GM19351 (cell line): ENCODE measurements around the gene ARL10.

Experiments
- ATAC-seq: cut with Tn5 transposase; IDR thresholded peaks from one replicate; pipeline ENCODE4 v1.9.1; 2021; ENCODE audit warnings: mild to moderate bottlenecking, moderate library complexity; ENCODE audit not compliant: unreplicated experiment

The ARL10 gene

DNA sequence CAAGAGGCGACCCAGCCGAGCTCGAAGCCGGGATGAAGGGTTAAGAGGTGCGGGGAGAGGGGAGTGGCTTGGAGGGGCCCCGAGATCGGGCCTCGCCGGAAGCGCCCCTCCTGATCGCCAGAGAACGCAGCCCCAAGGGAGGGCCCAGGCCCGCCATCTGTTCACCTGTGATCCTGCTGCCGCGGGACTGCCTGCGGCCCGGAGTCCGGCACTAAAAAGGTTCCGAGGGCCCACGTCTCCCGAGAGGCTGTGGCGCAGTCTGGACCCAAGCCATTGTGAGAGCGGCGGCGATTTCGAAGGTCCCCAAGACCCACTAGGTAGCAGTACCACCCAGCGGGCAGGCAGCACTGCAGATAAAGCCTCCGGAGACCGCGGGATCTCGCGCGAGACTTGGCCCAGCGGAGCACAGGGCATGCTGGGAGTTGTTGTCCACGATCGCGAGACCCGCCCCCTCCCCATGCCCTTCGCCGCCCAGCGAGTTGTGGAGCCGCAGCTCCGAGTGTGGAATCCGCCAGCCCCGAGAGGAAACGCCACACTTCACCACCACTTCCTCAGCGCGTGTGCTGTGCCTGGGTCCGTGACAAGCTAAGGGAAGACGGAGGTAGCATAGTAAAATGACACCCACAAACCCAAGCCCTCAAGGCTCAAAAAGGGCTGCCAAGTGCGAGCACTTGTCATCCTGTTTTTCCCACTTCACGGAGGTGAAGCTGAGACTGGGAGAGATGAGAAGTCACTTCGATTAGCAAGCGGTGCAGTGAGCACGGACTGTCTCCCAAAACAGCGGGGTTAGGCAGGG is 3.7 kb upstream of the ARL10 start, which contains the start of gene KIAA1191:
Gene KIAA1191, minus strand, starts transcription at position 328 of the 796 bp plus-strand sequence. CDS start 2,256 bp downstream, outside the sequence.
- ATAC-seq = peak; percentile 82

DNA sequence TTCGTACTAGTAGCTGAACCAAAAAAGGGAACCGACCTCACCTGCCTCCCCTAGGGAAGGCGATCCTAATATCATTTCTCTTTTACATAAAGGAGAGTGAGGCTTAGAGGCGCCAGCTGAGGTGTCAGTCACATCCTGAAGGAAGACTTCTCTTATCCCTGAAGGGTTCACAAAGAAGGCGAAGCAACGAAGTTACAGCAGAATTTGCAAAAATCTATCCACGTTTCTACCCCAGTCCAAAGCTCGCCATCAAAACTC is 3.1 kb upstream of the ARL10 start:
- ATAC-seq = no peak

DNA sequence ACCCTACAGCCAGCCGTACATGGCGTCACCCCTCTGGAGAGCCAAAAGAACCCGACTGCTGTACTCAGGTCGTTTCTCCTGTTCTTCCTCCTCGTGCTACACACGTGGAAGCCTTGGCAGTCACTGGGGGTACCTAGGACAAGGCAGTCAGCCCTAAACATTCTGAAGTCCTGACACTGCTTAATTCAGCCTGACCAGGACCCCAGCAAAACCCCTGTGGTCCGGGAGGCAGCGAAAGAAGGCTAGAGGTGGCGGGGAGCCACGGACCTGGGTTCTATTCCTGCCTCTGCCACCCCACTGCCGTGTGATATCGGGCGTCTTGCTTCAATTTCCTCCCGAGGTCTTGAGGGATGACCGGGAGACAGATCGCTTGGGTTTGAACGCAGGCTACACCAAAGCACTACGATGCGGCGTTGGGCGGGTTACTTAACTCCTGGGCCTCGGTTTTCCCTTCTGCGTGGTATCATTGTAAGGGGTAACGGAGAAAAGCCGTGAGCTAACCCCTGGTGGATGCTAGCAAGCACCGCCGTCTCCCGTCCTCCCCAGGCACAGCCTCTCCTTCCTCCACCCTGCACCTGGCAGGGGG is 429 bp upstream of the ARL10 start:
- no peak for ATAC-seq

DNA sequence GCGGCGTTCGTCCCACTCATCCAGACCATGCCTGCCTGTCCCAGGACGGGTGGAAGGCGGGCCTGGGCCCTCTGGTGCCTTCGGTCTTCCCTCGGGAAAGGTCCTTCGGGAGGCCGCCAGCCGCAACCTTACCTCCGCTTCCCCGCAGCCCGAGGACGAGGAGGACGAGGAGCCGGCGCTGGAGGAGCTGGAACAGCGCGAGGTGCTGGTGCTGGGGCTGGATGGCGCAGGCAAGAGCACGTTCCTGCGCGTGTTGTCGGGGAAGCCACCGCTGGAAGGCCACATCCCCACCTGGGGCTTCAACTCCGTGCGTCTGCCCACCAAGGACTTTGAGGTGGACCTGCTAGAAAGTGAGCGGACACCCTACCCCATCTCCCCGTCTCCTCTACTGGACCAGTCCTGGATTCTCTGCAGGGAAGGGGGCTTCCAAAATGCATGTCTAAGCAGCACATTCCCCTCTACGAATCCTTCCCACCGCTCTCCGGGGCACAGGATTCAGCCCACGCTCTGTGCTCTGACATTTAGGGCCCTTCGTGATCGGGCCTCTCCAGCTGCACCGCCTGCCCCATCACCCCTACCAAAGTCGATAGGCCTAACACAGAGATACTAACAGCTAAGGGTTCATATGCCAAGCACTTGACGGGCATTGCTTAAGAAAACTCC is 1.1 kb downstream of the ARL10 start:
- ATAC-seq = no peak

DNA sequence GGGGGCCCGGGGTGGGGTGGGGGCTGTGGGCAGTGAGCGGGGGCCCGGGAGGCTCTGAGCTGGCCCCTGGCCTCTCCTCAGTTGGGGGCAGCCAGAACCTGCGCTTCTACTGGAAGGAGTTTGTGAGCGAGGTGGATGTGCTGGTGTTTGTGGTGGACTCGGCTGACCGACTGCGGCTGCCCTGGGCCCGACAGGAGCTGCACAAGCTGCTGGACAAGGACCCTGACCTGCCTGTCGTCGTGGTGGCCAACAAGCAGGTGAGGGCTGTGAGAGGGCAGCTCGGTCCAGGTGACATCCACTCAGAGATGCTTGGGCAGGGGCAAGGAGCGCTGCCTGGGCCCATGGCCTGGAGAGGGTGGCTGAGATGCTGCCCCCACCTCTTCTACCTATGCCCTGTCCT is 3.4 kb downstream of the ARL10 start:
- no peak for ATAC-seq

DNA sequence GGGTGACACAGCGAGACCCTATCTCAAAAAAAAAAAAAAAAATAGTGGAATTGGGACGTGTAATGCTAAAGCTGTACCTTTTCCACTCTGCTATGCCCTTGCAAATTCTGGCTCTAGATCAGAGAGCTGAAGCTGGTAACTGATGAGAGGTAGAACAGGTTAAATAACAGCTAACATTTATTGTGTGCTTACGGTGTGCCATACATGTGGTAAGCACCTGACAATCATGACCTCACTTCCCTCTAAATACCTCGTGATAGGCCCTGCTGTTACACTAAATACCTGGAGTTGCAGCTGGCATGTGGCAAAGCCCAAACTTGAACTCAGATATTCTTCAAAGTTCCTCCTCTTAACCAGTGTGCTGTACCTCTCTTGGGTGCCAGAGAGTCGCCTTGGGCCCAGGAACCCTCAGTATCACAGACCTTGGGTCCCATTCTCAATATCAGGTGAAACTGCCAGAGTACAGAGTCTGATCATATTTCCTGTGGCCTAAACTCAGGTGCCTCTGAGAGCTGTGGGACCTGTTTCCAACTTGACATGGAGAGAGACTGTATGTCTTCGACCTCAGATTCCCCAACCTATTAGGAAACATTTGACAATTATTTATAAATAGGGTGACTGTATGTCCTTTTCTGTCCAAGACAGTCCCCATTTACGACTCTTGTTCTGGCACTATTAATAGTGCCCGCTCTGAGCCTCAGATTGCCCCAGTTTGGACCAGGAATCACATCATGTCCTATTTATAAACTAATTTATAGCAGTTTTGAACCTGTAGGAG is 4.8 kb downstream of the ARL10 start:
- no peak for ATAC-seq

DNA sequence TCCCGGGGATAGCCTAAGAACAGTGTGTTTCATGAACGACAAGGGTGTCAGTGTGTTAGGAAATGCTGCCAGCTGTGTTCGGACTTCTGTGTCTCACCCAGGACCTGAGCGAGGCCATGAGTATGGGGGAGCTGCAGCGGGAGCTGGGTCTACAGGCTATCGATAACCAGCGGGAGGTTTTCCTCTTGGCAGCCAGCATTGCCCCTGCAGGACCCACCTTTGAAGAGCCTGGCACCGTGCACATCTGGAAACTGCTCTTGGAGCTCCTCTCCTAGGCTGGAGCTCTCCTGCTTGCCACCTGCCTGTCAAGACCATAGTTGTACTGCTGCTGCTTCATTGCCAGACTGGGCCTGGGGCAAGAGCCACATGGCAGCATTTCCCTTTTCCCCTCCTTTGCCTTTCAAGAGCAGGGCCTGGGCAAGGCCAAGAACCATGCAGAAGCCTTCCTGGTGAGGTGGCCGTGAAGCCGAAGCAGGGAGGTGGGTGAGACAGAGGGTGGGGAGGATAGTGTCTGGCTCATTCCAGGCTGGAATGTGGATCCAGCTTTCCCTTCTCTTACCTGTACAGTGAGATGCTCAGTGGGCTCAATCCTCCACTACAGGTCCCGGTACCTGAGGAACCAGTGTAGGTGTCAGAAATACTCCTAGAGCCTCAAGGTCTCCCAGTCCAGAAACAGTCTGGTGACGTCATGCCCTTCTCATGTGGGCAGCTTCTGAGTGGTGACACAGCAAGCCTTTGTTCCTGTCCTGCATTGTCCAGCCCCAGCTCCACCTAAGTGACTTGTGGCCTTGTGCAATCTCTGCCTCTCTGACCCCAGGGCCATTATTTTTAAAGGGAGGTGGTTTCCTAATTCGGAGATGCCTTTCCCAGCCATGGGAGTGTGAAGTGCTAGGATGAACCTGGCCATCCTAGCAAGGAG is 6.6 kb downstream of the ARL10 start:
- no peak for ATAC-seq

DNA sequence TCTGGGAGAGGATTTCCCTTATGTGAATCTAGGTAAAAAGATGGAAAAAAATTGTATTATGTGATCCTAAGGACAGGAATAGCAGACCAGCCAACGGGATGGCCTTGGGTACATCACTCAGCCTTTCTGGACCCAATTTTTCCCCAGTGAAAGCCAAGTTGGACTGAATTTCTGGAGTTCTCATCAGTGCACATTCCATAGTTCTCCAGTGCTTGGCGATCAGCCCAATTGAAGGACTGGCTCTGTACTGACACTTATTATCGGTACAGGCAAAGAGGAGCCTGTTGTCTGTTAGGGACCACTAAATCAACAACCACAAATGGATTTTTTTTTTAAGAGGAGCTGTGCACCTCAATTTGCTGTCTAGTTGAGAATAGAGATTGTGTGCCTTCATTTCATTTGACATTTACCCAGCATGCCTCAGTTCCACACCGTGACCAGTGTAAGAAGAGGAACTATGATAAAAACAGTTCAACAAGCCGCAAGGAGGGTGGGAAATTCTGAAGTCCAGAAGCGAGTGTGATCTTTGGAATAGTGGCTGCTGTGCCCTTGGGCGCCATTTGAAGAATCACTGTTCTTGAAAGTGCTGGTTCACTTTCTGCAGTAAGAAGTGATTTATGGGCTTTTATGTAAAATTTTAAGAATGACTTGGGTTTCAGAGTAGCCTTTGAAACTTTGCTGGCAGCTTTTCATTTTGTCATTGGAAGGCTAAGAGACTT is 8.0 kb downstream of the ARL10 start:
- no peak for ATAC-seq

DNA sequence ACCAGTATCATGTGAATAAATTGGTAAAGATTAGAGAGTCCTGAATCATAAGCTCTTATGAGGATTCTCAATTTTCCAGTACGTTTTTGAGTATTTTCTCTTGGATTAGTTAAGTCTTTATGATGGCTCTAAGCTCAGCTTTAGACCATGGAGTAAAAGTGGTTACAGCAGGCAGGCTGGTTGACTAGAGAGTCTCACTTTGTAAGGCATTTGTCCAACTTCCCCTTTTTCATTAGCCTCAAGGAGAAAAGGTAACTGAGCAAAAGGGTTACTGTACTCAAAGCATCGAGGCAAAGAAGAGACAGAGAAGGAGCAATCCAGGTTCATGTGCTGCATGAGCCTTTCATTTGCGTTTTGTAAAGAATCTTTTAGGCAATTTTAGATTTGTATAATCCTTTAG is 14.6 kb downstream of the ARL10 start:
- ATAC-seq = no peak

DNA sequence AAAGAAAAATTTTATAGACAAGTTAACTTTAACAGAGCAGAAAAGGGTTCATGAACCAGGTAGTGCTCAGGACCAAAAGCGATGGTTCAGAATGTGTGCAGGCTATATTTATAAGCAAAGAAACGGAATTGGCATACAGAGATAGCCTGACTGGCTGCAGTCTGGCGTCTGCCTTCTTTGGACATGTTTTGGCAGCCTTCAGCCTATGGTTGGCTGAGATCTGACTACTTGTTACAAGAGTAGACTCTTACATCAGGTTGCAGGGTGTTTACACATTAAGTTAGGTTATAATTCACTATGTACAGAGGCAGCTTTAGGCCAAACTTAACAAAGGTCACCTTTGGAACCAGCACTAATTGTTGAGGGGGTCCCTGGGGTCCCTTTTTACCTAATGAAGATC is 16.1 kb downstream of the ARL10 start:
- no peak for ATAC-seq

DNA sequence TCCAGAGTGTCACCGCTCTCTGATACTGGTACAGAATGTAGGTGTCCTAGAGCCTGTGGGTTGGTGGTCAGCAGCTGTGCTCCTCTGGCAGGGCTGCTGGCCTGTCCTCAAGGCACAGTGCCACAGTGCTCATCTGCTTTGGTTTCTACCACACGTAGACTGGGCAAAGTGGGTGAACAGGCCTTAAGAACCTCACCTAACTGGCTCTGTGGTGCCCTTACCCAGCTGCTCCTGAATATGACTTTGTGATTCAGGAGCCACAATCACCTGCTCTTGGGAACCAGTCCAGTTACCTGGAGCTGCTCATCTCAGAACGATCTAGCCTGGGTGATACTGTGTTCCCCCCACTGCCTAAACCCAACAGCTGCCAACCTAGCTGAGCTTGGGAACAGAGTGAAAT is 16.7 kb downstream of the ARL10 start:
- ATAC-seq = no peak

DNA sequence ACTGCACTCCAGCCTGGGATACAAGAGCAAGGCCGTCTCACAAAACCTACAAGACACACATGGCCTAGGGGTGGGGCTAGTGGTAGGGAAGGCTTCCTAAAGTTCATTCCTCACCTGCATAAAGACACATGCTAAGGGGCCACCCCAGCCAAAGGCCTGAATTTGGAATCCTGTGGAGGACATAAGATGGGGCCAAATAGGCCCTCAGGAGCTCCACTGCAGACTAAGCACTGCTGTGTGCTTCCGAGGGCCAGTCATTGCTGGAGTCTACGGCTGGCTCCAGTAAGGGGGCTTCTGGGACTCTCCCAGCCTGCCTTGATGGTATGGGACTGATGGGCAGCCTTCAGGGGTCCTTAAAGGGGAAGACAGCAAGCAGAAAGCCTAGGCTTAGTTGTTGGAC is 17.4 kb downstream of the ARL10 start:
- no peak for ATAC-seq

DNA sequence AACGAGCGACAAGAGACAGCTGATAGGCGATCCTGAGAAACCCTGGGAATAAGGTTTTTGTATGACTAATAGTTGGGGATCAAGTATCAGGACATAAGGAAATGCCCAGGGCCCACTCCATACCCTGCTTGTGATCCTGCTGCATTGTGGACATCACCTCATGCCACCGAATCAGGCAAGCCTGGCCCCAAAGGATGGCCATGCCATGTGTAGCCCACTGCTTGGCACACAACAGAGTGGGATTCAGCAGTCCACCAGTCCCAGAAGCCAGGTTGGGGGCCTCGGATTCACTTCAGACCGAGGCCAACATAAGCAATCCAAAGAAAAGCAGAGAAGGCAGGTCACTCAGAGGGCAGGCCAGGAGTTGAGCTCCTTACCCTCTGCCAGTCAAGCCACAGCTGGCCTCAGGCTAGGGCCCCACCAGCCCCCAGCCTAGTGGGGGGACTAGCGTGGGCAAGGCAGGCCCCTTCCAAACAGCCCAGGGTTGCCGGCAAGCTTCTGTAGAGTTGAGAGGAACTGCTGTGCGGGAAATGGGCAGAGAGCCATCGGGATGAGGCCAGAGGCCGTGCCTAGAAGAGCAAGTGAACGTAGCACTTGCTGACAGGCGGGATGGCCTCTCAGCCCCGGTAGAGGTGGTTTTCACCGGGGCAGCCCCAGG is 18.1 kb downstream of the ARL10 start:
- no peak for ATAC-seq

DNA sequence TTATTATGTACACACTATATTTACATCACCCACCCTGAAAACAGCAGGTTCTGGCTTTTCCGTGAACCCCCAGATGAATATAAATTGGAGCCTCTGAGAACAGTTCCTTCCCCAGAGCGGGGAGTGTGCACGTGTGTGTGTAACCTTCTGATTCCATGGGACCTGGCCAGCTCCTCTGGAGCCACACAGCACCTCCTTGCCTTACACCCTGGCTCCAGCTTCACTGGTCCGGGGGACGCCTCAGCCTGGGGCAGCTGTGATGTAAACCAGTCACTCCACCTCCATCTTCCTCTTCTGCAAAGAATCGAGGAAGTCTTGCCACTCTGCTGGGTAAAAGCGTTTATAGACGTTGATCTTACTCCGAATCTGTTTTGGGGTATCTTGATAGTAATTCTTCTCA is 18.7 kb downstream of the ARL10 start:
- no peak for ATAC-seq

DNA sequence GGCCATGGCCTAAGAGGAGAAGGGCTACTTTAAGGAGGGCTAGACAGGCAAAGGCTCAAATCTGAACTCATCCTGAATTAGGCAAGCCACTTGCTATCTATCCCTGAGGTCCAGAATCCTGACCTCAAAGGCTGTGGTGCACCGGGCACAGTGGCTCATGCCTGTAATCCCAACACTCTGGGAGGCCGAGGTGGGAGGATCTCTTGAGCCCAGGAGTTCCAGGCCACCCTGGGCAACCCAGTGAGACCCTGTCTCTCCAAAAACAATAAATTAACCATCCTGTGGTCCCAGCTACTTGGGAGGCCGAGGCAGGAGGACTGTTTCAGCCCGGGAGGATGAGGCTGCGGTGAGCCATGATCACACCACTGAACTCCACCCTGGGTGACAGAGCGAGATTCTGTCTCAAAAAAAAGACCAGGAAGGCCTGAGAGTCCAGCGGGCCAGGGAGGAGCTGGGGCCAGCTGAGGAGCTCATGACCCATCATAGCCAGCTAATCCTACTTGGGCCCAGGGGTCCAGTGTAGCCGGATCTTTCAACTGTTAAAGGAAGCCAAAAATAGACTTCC is 19.2 kb downstream of the ARL10 start:
- no peak for ATAC-seq

DNA sequence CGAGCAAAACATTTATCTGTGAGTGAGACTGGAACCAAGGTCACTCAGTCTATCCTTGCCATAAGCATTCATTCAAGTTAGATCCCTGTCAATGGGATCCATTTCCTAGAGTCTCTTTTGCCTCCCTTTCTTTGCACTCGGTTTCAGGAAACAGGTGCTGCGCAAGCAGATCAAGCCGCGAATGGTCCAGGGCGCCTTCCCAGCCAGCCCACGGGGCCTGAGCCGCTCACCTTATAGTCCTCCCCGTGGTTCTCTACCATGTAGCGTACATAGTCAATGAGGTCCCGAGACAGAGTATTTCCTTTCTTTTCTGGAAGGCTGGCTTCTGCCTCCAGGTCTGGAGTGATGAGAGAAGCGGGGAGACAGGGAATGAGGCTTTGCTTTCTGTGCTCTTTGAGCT is 19.7 kb downstream of the ARL10 start:
- ATAC-seq = no peak

DNA sequence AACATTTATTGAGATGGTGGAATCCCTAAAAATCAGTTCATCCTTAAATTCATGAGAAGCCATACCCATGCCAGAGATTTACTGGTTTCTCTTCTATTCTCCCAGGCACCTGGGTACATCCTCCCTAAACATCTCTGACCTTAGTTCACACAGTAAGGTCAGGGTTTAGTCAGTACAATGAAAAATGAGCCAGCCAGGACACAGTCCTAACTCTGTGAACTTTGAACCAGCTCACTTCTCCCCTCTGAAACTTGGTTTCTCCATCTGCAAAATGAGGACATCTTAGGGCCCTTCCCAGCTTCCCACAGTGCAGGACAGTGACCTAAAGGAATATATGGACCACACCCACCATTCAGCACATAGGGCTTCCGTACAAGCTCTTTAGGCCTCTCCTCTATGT is 21.2 kb downstream of the ARL10 start:
- no peak for ATAC-seq

DNA sequence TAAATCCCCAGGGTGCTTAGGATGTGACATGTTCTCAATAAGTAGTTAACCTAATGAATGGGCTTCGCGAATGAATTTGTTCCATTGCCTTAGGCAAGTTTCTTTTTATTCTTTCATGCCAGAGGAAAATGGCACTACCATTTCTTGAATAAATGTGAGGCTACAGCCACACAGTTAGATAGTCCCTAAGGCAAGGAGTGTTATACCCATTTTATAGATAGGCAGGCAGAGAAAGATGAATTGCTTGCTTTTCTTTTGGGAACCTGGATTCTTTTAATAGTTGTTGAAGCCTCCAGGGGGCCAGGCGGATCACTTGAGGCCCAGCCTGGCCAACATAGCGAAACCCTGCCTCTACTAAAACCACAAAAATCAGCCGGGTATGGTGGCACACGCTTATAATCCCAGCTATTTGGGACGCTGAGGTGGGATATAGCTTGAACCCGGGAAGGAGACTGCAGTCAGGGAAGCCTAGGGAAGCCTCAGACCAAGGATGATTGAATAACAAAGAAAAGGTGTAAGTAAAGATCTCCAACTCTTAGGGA is 22.2 kb downstream of the ARL10 start:
- no peak for ATAC-seq

DNA sequence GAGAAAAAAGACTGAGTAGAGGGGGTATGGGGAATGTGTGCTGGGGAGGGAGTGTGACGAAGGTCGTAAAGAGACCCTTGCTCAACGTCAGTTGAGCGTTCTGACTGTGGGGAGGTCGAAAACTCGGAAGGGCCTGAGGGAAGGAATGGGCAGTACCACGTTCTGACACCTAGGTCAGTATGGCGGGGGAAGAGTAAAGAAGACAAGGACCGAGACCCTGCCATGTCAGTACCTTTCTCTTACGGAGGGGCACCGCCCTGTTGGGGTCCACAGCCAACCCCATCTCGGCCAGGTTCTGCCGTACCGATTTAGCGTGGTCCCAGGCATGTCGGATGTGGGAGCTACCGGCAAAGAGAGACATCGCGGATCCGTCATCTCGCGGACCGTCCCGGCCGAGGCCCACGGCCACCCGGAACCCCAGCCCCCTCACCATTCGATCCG is 22.7 kb downstream of the ARL10 start:
- ATAC-seq = peak; percentile 0
